Activated naive CD4-positive, alpha-beta T cell treated with anti-CD3 and anti-CD28 coated beads, Interleukin-2, amount 50 U/mL, for 16 hours (primary cell): ENCODE measurements around the gene NPSR1.

ENCODE experiments used
- DNase-seq: peaks from one replicate; pipeline ENCODE4 v3.0.0-alpha.2; 2020

The NPSR1 gene

DNA sequence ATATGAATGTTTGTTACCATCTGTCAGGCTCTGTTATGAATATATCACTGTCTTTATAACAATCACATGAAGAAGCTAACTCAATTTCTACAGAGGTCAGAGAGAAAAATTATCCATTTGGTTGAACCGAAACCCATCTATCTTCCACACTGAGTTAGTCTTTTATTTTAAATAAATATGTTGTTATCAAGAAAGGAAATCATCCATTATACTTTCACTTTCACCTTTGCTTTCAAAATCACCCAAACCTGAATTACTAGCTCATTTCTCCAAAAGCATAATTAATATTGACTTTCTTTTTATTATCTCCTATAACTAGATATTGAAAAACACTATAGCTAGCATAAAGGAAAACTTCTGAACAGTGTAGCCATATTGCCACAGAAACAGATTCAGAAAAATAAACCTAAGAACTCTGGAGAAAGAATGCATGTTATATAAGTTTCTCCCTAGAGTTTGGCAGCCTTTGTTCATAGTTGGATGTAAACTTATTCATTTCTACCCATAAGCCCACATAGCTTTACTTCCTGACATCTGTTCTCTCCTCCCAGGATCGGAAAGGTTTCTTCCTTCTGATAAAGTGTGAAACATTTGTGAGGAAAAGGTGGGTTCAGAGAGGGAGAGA lies 66.0 kb downstream of the NPSR1 start:
- no peak for DNase-seq

DNA sequence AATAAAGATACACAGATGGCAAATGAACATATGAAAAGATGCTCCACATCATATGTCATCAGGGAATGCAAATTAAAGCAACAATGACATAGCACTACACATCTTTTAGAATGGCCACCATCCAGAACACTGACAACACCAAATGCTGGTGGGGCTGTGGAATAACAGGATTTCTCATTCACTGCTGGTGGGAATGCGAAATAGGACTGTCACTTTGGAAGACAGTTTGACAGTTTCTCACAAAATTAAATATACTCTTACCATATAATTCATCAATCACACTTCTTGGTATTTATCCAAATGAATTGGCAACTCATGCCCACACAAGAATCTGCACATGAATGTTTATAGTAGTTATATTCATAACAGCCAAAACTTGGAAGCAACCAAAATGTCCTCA lies 68.2 kb downstream of the NPSR1 start:
- no peak for DNase-seq

DNA sequence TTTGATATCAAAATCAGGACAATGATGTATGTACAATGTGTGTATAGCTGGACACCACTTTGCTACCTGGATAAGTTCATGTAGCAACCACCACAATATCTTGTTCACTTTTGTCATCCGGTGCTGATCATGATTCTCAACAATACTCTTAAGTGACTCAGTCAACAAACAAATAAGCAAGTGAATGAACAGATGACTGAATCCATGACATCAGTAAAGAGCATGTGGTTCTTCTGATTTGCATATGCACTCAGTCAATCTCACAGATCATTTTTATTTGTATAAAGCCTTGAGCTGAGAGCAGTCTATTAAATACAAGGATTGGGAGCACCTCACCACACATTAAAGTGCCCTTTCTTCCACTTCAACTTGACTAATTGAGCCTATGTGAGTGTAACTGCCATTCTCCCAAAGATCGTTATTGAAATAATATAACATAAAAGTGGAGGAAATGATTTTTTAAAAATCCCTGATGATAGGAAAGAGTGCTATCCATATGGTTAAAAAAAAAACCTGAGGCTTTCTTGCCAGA lies 69.5 kb downstream of the NPSR1 start:
- DNase-seq, result no peak

DNA sequence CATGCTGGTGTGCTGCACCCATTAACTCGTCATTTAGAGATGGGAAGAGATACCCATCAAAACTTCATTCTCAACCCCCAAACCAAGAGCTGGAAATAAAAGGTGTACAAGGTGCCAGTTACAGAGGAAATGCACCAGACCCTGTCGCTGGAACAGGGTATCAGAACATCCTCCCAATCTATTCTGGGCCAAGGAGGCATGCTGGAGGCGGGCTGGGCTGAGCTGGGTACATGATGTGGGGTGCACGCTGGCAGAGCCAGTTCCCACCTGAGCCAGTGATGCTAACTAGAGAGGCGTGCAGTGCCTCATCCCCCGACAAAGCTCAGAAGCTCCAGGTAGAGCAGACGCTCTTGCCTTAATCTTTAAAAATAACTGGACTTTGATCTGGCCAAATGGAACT lies 70.1 kb downstream of the NPSR1 start:
- no peak for DNase-seq

DNA sequence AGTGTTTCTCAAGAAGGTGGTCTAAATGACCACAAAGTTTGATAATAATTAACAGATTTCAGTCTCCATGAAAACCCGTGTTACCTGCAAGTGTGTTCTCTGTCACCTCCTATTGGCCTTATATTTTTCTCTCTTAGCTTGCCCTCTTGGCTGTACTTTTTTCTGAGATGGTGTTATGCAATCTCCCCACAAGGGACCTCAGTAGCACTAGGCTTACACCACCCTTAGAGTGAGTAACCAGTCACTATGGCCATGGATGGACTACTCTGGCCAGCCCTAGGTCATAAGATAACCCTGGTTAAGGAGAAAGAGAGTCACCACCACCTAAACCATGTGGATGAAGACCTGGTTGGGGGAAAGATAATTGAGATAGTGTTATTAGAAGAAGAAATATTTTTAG lies 76.8 kb downstream of the NPSR1 start:
- no peak for DNase-seq

DNA sequence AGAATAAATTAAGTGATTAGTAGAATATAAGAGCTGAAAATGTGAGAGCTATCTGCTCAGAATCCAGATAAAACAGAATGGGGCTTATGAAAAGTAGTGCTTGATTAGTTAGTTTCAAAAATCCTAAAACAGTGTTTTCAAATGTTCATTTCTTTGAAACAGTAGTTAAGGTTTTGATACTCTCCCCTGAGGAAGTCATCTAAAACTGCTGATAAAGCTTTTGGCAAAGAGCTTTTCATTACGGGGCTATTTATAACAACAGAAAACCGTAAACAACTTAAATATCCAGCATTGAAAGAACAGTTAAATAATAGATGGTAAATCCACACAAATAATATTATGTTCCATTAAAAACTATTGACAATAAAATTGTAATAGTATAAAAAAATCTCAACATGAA lies 77.5 kb downstream of the NPSR1 start:
- DNase-seq, result no peak

DNA sequence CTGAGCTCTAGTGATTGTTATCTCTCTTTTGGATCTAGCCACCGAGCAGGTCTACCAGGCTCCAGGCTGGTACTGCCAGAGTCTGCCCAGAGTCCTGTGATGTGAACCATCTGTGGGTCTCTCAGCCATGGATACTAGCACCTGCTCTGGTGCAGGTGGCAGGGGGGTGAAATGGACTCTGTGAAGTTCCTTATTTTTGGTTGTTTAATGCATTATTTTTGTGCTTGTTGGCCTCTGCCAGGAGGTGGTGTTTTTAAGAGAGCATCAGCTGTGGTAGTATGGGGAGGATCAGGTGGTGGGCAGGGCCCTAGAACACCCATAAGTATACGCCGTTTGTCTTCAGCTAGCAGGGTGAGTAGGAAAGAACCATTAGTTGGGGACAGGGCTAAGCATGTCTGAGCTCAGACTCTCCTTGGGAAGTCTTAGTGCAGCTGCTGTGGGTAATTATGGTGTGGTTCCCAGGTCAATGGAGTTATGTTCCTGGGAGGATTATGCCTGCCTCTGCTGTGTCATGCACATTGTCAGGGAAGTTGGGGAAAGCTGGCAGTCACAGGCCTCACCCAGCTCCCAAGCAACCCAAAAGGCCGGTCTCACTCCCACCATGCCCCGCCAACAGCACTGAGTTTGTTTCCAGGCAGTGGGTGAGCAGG lies 81.8 kb downstream of the NPSR1 start:
- DNase-seq, result no peak

DNA sequence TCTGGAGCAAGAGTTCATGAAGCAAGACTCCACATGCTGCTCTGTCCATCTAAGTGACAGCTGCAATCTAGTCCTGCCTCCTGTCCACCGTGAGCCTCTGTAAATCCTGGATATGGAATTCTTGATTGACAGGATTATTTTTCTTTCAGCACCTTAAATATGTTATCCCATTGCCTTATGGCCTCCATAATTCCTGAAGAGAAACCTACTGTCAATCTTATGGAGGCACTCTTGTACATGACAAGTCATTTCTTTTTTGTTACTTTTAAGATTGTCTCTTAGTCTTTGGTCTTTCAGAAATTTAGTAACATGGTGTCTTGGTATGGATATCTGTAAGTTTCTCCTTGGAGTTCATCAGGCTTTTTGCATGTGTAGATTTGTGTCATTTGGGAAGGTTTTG lies 82.8 kb downstream of the NPSR1 start:
- DNase-seq, result no peak

DNA sequence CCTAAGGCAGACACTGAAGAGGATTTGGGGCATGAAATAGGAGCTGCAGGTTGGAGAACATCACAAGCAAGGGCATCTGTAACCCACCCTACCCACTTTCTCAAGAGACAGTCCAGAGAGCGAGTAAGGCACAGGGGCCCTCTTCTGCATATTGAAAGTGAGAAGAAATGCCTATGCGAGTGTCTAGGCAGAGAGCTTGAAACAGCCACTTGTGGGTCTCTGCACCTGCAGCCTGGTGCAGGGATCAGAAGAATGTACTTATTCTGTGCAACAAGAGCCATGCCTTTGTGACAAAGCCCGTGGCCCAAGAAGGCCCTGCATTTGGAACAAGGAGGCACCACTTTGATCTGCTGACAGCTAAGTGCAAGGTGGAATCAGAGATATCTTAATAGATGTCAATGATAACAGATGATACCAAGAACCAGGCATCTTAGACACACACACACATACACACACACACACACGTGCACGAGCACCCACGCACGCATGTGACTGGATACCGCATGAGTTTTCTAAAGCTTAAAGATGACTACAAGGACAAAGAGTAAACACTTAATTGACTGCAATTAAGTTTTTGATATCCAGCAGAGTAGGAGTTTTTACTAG lies 89.3 kb downstream of the NPSR1 start:
- no peak for DNase-seq

DNA sequence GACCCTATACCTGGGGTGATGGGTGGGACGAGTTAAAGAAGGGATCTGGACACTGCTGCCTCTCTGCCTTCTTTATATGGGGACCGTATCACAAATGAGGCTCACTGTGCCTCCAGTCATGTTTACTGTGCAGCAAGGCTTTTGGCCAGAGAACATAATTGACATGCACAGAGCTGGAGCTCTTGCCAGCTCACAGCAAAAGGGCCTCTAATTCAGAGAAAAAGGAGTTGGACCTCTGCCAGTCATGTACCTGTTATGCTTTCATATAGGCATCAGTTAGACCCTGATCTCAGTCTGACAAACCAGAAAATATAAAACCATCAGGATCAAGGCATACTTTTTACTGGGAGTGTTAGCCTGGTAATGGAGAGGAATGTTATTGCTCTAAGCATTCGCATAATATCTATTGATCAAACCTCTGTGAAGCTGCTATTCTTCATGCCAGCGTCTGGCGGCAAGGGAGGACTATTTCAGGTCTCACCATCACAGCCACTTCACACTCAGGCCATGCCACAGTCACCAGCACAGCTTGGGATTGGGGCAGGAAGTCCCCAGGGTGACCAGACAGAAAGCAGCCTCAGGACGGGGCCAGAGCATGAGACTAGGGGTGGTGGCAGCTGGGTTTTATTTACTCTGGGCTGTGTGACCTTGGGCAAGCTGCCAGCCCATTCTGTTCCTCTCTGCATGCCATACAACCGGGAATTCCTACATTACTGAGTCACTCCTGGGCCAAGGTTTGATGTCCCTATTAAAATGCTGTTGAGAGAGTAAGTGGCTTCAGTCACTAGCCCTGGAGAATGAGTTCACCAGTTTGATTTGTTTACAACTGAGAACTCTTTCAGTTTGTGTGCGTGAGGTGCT lies 90.1 kb downstream of the NPSR1 start:
- DNase-seq, result no peak

DNA sequence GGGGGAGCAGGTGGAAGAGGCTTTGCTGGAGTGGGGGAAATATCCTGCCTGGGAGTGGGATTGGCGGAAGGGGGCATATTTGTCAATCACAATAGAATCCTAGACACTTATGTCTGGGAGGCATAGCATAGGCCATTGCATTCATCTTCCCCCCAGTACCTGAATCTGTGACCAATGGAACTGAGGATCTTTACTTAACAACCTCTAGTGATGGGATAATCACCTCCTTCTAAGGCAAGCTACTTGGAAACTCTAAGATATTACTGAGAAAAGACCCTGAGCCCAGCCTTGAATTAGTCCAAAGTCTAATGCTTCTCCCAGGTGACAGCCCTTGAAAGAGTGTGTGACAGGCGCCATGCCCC lies 90.7 kb downstream of the NPSR1 start:
- DNase-seq, result no peak

DNA sequence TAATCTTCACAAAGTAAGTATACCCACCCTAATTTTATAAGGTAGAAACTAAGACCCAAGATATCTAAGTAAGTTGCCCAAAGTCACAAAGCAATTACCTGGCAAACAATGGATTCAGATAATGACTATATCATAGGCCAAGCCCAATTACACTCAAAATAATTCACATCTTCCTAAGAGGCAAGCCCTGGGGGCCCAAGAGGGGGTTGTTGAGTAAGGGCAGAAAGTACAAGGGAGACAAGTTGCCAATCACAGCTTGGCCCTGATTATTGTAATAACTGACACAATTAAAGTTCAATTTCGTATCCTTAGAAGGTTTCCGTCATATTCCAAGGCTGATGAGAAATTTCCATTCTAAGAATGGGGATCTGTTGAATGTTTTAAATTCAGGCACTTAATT lies 91.4 kb downstream of the NPSR1 start:
- DNase-seq, result no peak

DNA sequence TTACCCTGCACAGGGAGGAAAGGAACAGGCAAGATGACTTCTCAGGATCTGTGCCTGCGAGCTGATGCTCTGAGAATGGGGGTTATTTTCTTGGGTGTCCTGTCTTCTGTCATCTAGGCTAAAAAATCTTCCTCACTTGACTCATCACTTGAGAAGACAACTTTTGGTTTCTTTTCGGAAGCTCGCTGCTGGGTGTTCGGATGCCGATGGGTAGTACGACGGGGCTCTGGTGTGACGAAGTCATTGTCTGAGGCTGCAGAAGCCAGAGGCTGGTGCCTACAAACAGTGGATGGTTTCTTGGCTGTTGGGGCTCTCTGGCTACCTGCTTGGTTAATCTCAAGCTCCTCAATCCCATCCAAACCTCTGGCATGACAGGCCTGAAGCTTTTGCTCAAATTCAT lies 92.2 kb downstream of the NPSR1 start:
- DNase-seq, result no peak

DNA sequence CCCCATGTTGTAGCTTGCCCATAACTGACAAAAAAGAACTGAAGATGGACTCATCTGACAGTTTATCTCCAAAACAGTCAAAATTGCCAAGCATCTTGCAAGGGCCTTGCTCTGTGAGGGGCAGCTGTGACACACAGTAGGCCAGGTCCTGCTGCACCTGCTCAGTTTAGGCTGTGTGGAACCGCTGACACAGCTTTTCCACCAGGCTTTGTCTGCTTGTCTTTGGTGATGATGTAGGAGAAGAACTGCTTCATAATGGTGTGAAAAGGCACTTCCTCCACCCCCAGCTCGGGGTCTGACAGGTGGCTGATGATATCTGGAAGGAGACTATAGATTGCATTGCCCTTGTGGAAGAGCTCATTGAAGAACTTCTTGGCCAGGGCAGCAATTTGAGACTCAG lies 92.6 kb downstream of the NPSR1 start:
- no peak for DNase-seq

DNA sequence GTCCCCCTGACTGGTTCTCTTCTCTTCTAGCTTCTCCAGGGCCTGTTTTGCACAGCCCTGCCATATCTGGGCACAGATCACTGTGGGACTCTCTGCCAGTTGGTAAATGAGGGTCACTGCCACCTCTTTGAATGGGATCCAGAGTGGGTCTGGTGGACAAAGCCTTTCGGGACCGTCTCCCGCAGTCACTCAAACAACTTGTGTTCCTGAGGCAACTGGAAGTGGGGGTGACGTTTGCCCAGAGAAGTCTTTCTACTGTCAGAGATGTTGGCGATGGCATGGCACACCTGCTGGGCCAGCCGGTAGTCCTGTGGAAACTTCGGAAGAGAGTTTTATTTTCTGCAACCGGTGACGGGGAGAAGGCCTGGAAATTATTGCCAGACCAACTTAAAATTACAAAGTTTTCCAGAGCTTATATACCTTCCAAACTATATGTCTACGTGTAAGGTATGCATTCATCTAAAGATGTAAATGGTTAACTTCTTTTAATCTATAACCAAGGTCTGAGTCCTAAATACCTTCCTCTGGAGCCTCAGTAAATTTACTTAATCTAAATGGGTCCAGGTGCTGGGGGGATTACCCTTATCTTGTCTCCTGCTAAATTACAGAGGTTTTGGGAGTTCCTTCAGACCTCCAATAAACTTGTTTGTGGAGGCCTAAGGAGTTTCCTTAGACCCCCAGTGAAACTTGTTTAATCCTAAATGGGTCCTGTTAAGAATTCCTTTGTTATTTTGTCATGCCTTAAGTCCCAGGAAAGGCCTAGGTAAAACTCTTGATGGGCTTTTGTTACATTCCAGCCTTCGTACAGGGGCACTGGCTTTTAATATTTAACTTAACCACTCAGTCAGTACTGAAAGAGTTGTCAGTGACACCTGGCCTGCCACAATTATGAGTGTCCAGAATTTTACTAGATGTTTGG lies 94.0 kb downstream of the NPSR1 start:
- no peak for DNase-seq

DNA sequence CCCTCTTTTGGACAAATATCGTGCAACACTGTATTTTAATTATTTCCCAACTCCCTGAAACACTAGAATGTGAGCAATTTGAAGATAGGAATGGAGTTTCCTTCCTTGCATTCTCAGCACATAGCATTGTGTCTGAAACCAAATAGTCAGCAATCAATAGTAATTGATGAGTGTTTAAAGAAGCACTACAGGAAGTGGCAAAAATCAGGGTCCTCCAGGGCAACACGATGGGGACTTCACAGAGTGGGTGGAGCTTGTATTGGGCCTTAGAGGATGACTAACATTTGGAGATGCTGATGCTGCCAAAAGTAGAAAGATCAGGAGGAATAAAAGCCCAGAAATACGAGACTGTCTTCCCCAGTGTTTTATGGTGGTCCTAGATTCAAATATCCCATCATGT lies 94.9 kb downstream of the NPSR1 start:
- DNase-seq, result no peak

DNA sequence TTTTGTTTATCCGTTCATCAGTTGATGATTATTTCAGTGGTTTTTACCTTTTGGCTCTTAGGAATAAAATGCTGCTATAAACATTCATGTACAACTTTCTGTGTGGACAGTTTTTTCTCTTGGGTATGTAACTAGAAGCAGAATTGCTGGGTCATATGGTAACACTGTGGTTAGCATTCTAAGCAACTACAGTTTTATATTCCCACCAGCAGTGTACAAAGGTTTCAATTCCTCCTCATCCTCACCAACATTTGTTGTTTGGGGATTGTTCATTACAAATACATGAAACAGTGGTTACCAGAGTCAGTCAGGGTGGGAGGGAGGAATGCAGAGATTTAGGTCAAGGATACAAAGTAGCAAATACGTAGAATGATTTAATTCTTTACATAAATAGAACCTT lies 97.0 kb downstream of the NPSR1 start:
- no peak for DNase-seq

DNA sequence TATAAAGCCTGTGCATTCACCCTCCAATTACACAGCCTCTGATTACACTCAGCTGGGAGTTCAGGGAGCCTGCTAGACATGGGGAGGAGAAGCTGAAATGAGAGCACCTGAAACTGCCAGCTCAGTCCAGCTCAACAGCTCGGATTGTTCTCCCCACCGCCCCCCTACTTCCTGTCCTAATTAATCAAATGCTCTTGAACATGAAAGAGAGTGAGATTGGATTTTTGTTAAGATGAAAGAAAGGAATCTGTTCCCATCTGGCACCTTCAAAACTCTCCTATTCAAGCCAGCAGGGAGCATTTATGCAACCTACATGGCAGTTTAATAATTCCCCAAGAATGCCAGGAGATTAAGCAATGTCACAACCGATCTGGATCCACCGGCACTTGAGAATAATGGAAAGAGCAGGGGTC lies 98.0 kb downstream of the NPSR1 start:
- DNase-seq, result no peak

DNA sequence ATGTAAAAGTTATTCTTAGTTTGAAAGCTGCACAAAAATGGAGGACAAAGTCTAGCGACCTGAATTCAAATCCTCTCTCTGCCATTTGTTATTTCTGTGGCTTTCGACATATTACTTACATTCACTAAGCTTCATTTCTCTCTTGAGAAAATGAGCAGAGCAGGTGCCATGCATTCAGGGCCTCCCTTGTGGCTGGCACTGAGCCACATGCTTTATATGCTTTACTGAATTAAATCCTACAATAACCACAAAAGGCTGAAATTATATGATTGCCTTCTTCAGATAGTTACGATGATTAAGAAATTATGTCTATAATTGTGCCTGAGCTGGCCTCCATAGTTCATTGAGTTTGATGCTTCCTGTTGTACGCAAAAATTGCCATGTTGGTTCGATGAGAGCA lies 98.7 kb downstream of the NPSR1 start:
- no peak for DNase-seq

DNA sequence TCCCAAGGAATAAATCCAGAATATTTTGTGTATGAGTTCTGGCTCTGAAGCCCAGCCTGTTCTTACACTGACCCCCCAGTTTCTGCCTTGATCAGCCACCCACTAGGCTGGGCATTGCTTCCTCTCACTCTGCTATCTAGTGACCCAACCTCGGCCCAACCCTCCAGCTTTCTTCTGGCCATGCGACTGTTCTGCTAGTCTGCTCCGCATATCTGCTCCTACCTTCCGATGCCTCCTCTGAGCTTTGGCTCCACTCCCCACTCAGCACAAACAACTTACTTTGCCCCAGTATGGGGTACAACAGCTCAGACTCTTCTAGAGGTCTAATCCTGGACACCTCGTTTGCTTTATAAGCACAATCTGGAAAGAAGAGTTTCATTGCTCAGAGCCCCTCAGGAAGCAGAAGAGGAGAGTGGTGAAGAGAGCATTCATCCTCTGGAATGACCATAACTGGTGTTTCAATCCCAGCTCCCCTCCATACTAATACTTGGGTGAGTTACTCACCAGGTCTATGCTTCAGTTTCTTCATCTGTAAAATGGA lies 99.6 kb downstream of the NPSR1 start:
- no peak for DNase-seq

DNA sequence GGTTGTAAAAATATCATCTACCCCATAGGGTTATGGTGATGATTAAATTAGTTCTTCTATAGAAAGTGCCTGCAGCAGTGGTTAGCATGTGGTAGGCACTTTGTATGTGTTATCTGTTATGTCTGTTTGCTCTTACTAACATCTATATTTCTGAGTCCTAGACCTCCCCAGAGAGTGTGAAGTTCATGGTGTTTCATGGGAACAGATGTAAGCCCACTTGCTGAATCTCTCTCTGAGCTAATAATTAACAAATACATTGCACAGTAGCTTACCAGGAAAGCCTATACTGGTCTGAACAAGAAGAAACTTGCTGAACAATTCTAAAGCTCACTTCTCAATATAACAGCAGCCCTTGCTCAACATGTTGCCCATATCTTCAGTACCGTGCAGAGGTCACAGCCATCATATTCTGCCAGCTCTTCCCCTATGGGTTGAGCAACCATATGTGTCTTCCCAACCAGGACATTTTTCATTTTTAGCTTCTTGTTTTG lies 100.1 kb downstream of the NPSR1 start:
- no peak for DNase-seq
